ENCODE results near the gene RBM24. TPM values are rescaled to one million over a fixed set of nuclear protein-coding genes. Genes with fewer than 3 reads are reported as not detected.

Gene RBM24
- total RNA-seq, 1 experiment from 2014 or later, result not detected

DNA sequence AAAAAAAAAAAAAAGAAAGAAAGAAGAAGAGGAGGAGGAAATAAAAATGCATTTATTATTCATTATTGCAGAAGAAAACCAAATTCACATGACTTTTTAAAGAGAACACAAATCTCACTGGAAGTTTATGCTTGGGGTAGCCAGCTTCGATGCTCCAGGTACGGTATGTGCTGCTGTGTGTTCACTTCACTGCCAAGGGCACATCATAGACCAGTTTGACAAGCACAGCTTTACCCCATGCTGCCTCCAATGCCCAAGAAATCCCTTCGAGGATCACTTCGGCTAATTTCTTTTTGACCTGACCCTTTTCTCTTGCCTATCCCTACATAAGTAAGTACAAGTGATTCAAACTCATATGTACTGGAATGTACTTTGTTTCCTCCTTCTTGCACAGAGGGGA is 41.9 kb upstream of the RBM24 start:
- Mint-ChIP-seq H3K9me3 (ENCODE audit: unreplicated experiment) (peaks cover 13% of the 10 kb centered on the region), H3K27me3 (ENCODE audit: insufficient read depth, unreplicated experiment) (peaks cover 4% of the 10 kb centered on the region), H3K4me3 (ENCODE audit: unreplicated experiment) (no peak overlapping the region), H3K27ac (ENCODE audit: unreplicated experiment) (no peak overlapping the region), H3K4me1 (ENCODE audit: low read depth, unreplicated experiment) (no peaks in the 10 kb centered on the region), H3K36me3 (ENCODE audit: insufficient read depth, unreplicated experiment) (no peaks in the 10 kb centered on the region)
- H3K4me1 ChIP-seq, result no peaks in the 10 kb centered on the region
- POLR2A ChIA-PET, result no interaction called here
- TF ChIP-seq, protein P1, sequence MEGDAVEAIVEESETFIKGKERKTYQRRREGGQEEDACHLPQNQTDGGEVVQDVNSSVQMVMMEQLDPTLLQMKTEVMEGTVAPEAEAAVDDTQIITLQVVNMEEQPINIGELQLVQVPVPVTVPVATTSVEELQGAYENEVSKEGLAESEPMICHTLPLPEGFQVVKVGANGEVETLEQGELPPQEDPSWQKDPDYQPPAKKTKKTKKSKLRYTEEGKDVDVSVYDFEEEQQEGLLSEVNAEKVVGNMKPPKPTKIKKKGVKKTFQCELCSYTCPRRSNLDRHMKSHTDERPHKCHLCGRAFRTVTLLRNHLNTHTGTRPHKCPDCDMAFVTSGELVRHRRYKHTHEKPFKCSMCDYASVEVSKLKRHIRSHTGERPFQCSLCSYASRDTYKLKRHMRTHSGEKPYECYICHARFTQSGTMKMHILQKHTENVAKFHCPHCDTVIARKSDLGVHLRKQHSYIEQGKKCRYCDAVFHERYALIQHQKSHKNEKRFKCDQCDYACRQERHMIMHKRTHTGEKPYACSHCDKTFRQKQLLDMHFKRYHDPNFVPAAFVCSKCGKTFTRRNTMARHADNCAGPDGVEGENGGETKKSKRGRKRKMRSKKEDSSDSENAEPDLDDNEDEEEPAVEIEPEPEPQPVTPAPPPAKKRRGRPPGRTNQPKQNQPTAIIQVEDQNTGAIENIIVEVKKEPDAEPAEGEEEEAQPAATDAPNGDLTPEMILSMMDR (IDR thresholded peaks at IDR 0.05; ENCODE audit: insufficient read depth in 1 of 2, low read depth in 1 of 2, low read length in 1 of 2, severe bottlenecking in 1 of 2, unreplicated experiment in 1 of 2), result no peak
- intact Hi-C loops (cut with micrococcal nuclease; ENCODE audit: unreplicated experiment), result loop anchor here (5.0 kb wide), 1 partner anchor 848 kb away; no protein-coding TSS in a partner anchor
- H3K4me3 ChIP-seq (ENCODE audit: low read depth, low read length), result no peak overlapping the region
- no TSS peak for BruUV-seq (replicated peaks)
- peaks cover 6% of the 10 kb centered on the region; the same call in 1 of the 2 replicates for H3K9me3 ChIP-seq
- no peaks in the 10 kb centered on the region for H3K27me3 ChIP-seq (replicated peaks; ENCODE audit: control insufficient read depth, insufficient read depth, low read length)
- H3K36me3 ChIP-seq (ENCODE audit: control insufficient read depth, insufficient read depth, low read length), result no peaks in the 10 kb centered on the region
- no peak for DNase-seq
- CTCF ChIA-PET, result no interaction called here

GRCh38 chr6:17240803-17241500 is 40.2 kb upstream of the RBM24 start:
- ChIA-PET POLR2A (no interaction called here), CTCF (no interaction called here)
- Mint-ChIP-seq H3K27ac (ENCODE audit: unreplicated experiment) (no peak overlapping the region), H3K36me3 (ENCODE audit: insufficient read depth, unreplicated experiment) (no peaks in the 10 kb centered on the region), H3K27me3 (ENCODE audit: insufficient read depth, unreplicated experiment) (peaks cover 3% of the 10 kb centered on the region), H3K9me3 (ENCODE audit: unreplicated experiment) (peaks cover 13% of the 10 kb centered on the region), H3K4me1 (ENCODE audit: low read depth, unreplicated experiment) (no peaks in the 10 kb centered on the region), H3K4me3 (ENCODE audit: unreplicated experiment) (no peak overlapping the region)
- TF ChIP-seq, protein P1 (IDR thresholded peaks at IDR 0.05; ENCODE audit: insufficient read depth in 1 of 2, low read depth in 1 of 2, low read length in 1 of 2, severe bottlenecking in 1 of 2, unreplicated experiment in 1 of 2), result no peak
- peaks cover 6% of the 10 kb centered on the region; the same call in 1 of the 2 replicates for H3K9me3 ChIP-seq
- intact Hi-C loops (cut with micrococcal nuclease; ENCODE audit: unreplicated experiment), result no loop called here
- no peak overlapping the region for H3K4me3 ChIP-seq (ENCODE audit: low read depth, low read length)
- H3K36me3 ChIP-seq (ENCODE audit: control insufficient read depth, insufficient read depth, low read length), result no peaks in the 10 kb centered on the region
- BruUV-seq (replicated peaks), result no TSS peak
- DNase-seq, result no peak
- no peaks in the 10 kb centered on the region for H3K4me1 ChIP-seq
- H3K27me3 ChIP-seq (replicated peaks; ENCODE audit: control insufficient read depth, insufficient read depth, low read length), result no peaks in the 10 kb centered on the region

GRCh38 chr6:17242087-17242486 is 39.1 kb upstream of the RBM24 start:
- Mint-ChIP-seq H3K4me3 (ENCODE audit: unreplicated experiment) (no peak overlapping the region), H3K36me3 (ENCODE audit: insufficient read depth, unreplicated experiment) (no peaks in the 10 kb centered on the region), H3K9me3 (ENCODE audit: unreplicated experiment) (peaks cover 13% of the 10 kb centered on the region), H3K4me1 (ENCODE audit: low read depth, unreplicated experiment) (no peaks in the 10 kb centered on the region), H3K27ac (ENCODE audit: unreplicated experiment) (no peak overlapping the region), H3K27me3 (ENCODE audit: insufficient read depth, unreplicated experiment) (peaks cover 3% of the 10 kb centered on the region)
- Histone ChIP-seq H3K9me3 (peaks cover 6% of the 10 kb centered on the region; the same call in 1 of the 2 replicates), H3K4me3 (ENCODE audit: low read depth, low read length) (no peak overlapping the region), H3K36me3 (ENCODE audit: control insufficient read depth, insufficient read depth, low read length) (no peaks in the 10 kb centered on the region), H3K4me1 (no peaks in the 10 kb centered on the region), H3K27me3 (replicated peaks; ENCODE audit: control insufficient read depth, insufficient read depth, low read length) (no peaks in the 10 kb centered on the region)
- intact Hi-C loops (cut with micrococcal nuclease; ENCODE audit: unreplicated experiment), result no loop called here
- TF ChIP-seq, protein P1 (IDR thresholded peaks at IDR 0.05; ENCODE audit: insufficient read depth in 1 of 2, low read depth in 1 of 2, low read length in 1 of 2, severe bottlenecking in 1 of 2, unreplicated experiment in 1 of 2), result no peak
- CTCF ChIA-PET, result no interaction called here
- POLR2A ChIA-PET, result no interaction called here
- DNase-seq, result no peak
- BruUV-seq (replicated peaks), result no TSS peak

All from Caco-2 (cell line).